SK-N-SH (cell line): ENCODE results near the gene ENDOV. TPM values are rescaled to one million over a fixed set of nuclear protein-coding genes. Genes with fewer than 3 reads are reported as not detected.

Experiments used
- CTCF ChIA-PET: fragments of 300-600, 350-600 bp; formaldehyde crosslinking; extraction: SDS; loops from one replicate; lab custom pipeline; 2021; lab: Yijun Ruan, JAX
- POLR2A ChIA-PET: fragments of 350-600 bp; sonication (Branson Sonifier 250); formaldehyde crosslinking; extraction: SDS; loops from one replicate; lab custom pipeline; 2020; ENCODE audit warnings: antibody characterized with exemption, inconsistent platforms; lab: Yijun Ruan, JAX
- DNase-seq: peaks from one replicate; pipeline ENCODE4 v3.0.0; 2012
- H2AFZ ChIP-seq: fragments of 200-600 bp; sonication (generic); 2 replicates; pipeline ENCODE4 v1.8.1; 2016; ENCODE audit warnings: antibody characterized with exemption, mild to moderate bottlenecking, low read depth
- H3F3A ChIP-seq: fragments of 200-600 bp; sonication (generic); replicated peaks from 2 replicates; pipeline ENCODE3; 2016; ENCODE audit warnings: antibody characterized with exemption, mild to moderate bottlenecking; ENCODE audit not compliant: insufficient read depth
- H3K27ac ChIP-seq, 2 experiments: fragments of 200-500 bp in 1 of 2; fragments of 200-600 bp in 1 of 2; sonication (Bioruptor generic) in 1 of 2; sonication (generic), shearing (Covaris generic) in 1 of 2; 2 replicates each; pipeline versions ENCODE4 v1.5.1 to v1.6.1; 2014 to 2016; ENCODE audit warnings: low read depth in 2 of 2, inconsistent platforms in 1 of 2, low read length in 1 of 2, mild to moderate bottlenecking in 1 of 2, mixed read lengths in 1 of 2
- H3K27me3 ChIP-seq: fragments of 200-600 bp; sonication (generic), shearing (Covaris generic); 2 replicates; pipeline ENCODE4 v1.6.1; 2016; ENCODE audit warnings: mixed run types; ENCODE audit not compliant: insufficient read depth
- H3K36me3 ChIP-seq, 2 experiments: fragments of 200-500 bp in 1 of 2; fragments of 200-600 bp in 1 of 2; sonication (Bioruptor generic) in 1 of 2; sonication (generic) in 1 of 2; replicated peaks in 1 of 2; 2 replicates each; pipeline versions ENCODE3 to v1.5.1; 2014 to 2016; ENCODE audit warnings: low read length in 1 of 2, mild to moderate bottlenecking in 1 of 2; ENCODE audit not compliant: insufficient read depth in 2 of 2, control insufficient read depth in 1 of 2
- H3K4me1 ChIP-seq, 2 experiments: fragments of 200-500 bp in 1 of 2; fragments of 200-600 bp in 1 of 2; sonication (Bioruptor generic) in 1 of 2; sonication (generic), shearing (Covaris generic) in 1 of 2; 2 replicates each; pipeline versions ENCODE4 v1.5.1 to v1.6.1; 2014 to 2016; ENCODE audit warnings: low read depth in 1 of 2, low read length in 1 of 2, mixed run types in 1 of 2; ENCODE audit not compliant: insufficient read depth in 2 of 2, control insufficient read depth in 1 of 2
- H3K4me2 ChIP-seq: fragments of 200-600 bp; sonication (generic), shearing (Covaris generic); 2 replicates; pipeline ENCODE4 v1.6.1; 2017; ENCODE audit warnings: mixed run types
- H3K4me3 ChIP-seq, 2 experiments: fragments of 200-500 bp in 1 of 2; fragments of 200-600 bp in 1 of 2; sonication (Bioruptor generic) in 1 of 2; sonication (generic), shearing (Covaris generic) in 1 of 2; 2 replicates each; pipeline versions ENCODE4 v1.5.1 to v1.8.1; 2014 to 2016; ENCODE audit warnings: low read depth in 2 of 2, inconsistent platforms in 1 of 2, low read length in 1 of 2, mild to moderate bottlenecking in 1 of 2, mixed read lengths in 1 of 2, moderate library complexity in 1 of 2
- H3K79me2 ChIP-seq: fragments of 200-600 bp; sonication (generic); 2 replicates; pipeline ENCODE4 v1.8.1; 2017; ENCODE audit warnings: mild to moderate bottlenecking; ENCODE audit not compliant: insufficient read depth
- H3K9ac ChIP-seq: fragments of 200-600 bp; sonication (generic); 2 replicates; pipeline ENCODE4 v1.6.1; 2017; ENCODE audit warnings: mixed run types
- H3K9me2 ChIP-seq: fragments of 200-600 bp; sonication (generic); 2 replicates; pipeline ENCODE4 v1.6.1; 2017; ENCODE audit warnings: mixed run types
- H3K9me3 ChIP-seq: fragments of 200-600 bp; sonication (generic); 2 replicates; pipeline ENCODE4 v1.6.1; 2017; ENCODE audit warnings: mixed run types, mild to moderate bottlenecking, moderate library complexity
- H4K20me1 ChIP-seq: fragments of 200-600 bp; sonication (generic); 2 replicates; pipeline ENCODE4 v1.6.1; 2017; ENCODE audit warnings: mild to moderate bottlenecking, mixed run types; ENCODE audit not compliant: insufficient read depth
- CHD2 ChIP-seq: fragments of 150-350 bp; IDR thresholded peaks from 2 replicates; pipeline ENCODE4 v1.6.1; 2018; ENCODE audit warnings: low read length; ENCODE audit not compliant: partially characterized antibody
- FOXM1 ChIP-seq: IDR thresholded peaks from 2 replicates; pipeline ENCODE4 v1.4.0; 2012; ENCODE audit warnings: low read depth, mild to moderate bottlenecking
- GATA2 ChIP-seq: sonication (generic); formaldehyde crosslinking; IDR thresholded peaks from 2 replicates; pipeline ENCODE4 v1.5.0; 2020; ENCODE audit warnings: mild to moderate bottlenecking, missing genetic modification reagents
- NRF1 ChIP-seq: IDR thresholded peaks from 2 replicates; pipeline ENCODE4 v1.6.1; 2012; ENCODE audit warnings: low read depth, mild to moderate bottlenecking, low read length
- RFX5 ChIP-seq: IDR thresholded peaks from 2 replicates; pipeline ENCODE4 v1.6.1; 2012; ENCODE audit warnings: mild to moderate bottlenecking, improper control_type of control experiment, low read length
- SIN3A ChIP-seq: IDR thresholded peaks from 2 replicates; pipeline ENCODE4 v1.6.1; 2012; ENCODE audit warnings: low read depth, mild to moderate bottlenecking, low read length, moderate library complexity, borderline replicate concordance
- SMC3 ChIP-seq: IDR thresholded peaks from 2 replicates; pipeline ENCODE4 v1.6.1; 2012; ENCODE audit warnings: low read depth, low read length, improper control_type of control experiment
- TAF1 ChIP-seq: IDR thresholded peaks from 2 replicates; pipeline ENCODE4 v1.6.1; 2012; ENCODE audit warnings: low read depth, mild to moderate bottlenecking, low read length, moderate library complexity, borderline replicate concordance
- TCF12 ChIP-seq: IDR thresholded peaks from 2 replicates; pipeline ENCODE4 v1.4.0; 2012
- TEAD4 ChIP-seq: IDR thresholded peaks from 2 replicates; pipeline ENCODE4 v1.4.0; 2012; ENCODE audit warnings: mild to moderate bottlenecking, borderline replicate concordance; ENCODE audit not compliant: insufficient read depth
- WGBS: methylation state at CpG from one replicate; pipeline ENCODE4 v1.1.6; 2017; ENCODE audit warnings: low lambda C conversion rate; 5-methylcytosine and 5-hydroxymethylcytosine counted together
- polyA plus RNA-seq, 3 experiments: library from polyadenylated mRNA; depleted of rRNA; stranded (reverse); fragments of >200 nt; gene quantifications; 2 replicates each; pipeline ENCODE4 v1.2.3, GENCODE V29; 2012
- TF ChIP-seq, protein P1 (sequence below): IDR thresholded peaks from 2 replicates; pipeline ENCODE4 v1.4.0; 2012; ENCODE audit warnings: low read depth, borderline replicate concordance
- TF ChIP-seq, protein P2 (sequence below): IDR thresholded peaks from 2 replicates; pipeline ENCODE4; 2012
- TF ChIP-seq, protein P3 (sequence below): fragments of 150-350 bp; IDR thresholded peaks from 2 replicates; pipeline ENCODE4 v1.6.1; 2017; ENCODE audit warnings: antibody characterized with exemption, low read length, low read depth, borderline replicate concordance
- TF ChIP-seq, protein P4 (sequence below): fragments of 150-350 bp; IDR thresholded peaks from 2 replicates; pipeline ENCODE4 v1.6.1; 2016; ENCODE audit warnings: mild to moderate bottlenecking, low read depth, low read length

The ENDOV gene
- polyA plus RNA-seq, 1 of the 3 experiments (the other 2 are of a cell fraction), result 83.6 TPM

DNA sequence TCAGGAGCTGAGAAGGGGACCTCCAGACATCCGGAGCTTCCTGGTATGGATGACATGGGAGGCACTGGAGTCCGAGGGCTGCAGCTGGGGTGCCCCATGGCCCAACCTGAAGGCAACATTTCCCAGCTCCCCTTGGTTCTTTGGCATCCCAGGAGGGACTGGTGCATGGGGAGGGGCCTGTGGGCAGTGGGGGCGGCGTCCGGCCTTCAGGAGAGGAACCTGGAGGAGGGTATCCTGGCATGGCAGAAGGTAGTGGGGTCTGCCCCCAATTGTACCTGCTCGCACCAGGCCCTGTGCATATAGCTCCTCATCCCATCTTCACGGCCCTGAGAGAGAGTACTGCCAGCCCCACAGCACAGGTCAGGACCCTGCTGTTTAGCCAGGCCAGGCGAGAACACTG is 49.5 kb downstream of the ENDOV start:
- CTCF ChIA-PET, result interaction anchor here (1.0 to 6.8 kb wide), 8 partner anchors 9 to 506 kb away, joined by 3 to 41 read pairs (median 6); partner anchors contain the start of gene NPTX1
- Histone ChIP-seq H3K4me2 (no peak overlapping the region), H4K20me1 (no peaks in the 10 kb centered on the region), H3K27me3 (peaks cover 70% of the 10 kb centered on the region), H3K36me3 (no peaks in the 10 kb centered on the region), H3K4me3 (no peak overlapping the region), H3F3A (no peaks in the 10 kb centered on the region), H3K9me3 (no peaks in the 10 kb centered on the region), H3K79me2 (no peaks in the 10 kb centered on the region), H3K27ac (no peak overlapping the region), H3K9me2 (no peaks in the 10 kb centered on the region), H3K4me1 (peaks cover 0 to 9% of the 10 kb centered on the region in 2 experiments; a peak in 1 of 4 replicates), H2AFZ (no peak overlapping the region), H3K9ac (no peak overlapping the region)
- TF ChIP-seq, protein P1, sequence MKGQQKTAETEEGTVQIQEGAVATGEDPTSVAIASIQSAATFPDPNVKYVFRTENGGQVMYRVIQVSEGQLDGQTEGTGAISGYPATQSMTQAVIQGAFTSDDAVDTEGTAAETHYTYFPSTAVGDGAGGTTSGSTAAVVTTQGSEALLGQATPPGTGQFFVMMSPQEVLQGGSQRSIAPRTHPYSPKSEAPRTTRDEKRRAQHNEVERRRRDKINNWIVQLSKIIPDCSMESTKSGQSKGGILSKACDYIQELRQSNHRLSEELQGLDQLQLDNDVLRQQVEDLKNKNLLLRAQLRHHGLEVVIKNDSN, result no peak
- TF ChIP-seq SMC3 (no peak), TAF1 (no peak), TEAD4 (no peak), CHD2 (no peak), FOXM1 (no peak), SIN3A (no peak), GATA2 (CRISPR knock-in tag) (no peak), TCF12 (no peak), NRF1 (no peak), RFX5 (no peak)
- TF ChIP-seq, protein P2, sequence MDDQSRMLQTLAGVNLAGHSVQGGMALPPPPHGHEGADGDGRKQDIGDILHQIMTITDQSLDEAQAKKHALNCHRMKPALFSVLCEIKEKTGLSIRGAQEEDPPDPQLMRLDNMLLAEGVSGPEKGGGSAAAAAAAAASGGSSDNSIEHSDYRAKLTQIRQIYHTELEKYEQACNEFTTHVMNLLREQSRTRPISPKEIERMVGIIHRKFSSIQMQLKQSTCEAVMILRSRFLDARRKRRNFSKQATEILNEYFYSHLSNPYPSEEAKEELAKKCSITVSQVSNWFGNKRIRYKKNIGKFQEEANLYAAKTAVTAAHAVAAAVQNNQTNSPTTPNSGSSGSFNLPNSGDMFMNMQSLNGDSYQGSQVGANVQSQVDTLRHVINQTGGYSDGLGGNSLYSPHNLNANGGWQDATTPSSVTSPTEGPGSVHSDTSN, result no peak
- TF ChIP-seq, protein P3, sequence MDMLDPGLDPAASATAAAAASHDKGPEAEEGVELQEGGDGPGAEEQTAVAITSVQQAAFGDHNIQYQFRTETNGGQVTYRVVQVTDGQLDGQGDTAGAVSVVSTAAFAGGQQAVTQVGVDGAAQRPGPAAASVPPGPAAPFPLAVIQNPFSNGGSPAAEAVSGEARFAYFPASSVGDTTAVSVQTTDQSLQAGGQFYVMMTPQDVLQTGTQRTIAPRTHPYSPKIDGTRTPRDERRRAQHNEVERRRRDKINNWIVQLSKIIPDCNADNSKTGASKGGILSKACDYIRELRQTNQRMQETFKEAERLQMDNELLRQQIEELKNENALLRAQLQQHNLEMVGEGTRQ, result no peak
- TF ChIP-seq, protein P4, sequence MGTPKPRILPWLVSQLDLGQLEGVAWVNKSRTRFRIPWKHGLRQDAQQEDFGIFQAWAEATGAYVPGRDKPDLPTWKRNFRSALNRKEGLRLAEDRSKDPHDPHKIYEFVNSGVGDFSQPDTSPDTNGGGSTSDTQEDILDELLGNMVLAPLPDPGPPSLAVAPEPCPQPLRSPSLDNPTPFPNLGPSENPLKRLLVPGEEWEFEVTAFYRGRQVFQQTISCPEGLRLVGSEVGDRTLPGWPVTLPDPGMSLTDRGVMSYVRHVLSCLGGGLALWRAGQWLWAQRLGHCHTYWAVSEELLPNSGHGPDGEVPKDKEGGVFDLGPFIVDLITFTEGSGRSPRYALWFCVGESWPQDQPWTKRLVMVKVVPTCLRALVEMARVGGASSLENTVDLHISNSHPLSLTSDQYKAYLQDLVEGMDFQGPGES, result no peak
- 20% methylated on average over 1 of the region's 8 CpGs for WGBS
- DNase-seq, result no peak
- POLR2A ChIA-PET, result interaction anchor here (1.8 to 2.9 kb wide), 2 partner anchors 9 to 12 kb away, joined by 5 to 24 read pairs; partner anchors contain the start of gene NPTX1
